T-helper 2 cell treated with Interferon-gamma antibody and Interleukin-4, amounts not matched to agents 5 μg/mL and 100 μg/mL, for 36 hours (primary cell): ENCODE results near the gene PYGM.

Experiments used
- DNase-seq: peaks from one replicate; pipeline ENCODE4 v3.0.0; 2021; ENCODE audit warnings: low spot score
- H3K27ac Mint-ChIP-seq: one replicate; pipeline ENCODE4 v1.8.0; 2021; ENCODE audit warnings: mild to moderate bottlenecking, mixed read lengths
- H3K27me3 Mint-ChIP-seq: one replicate; pipeline ENCODE4 v1.8.0; 2021; ENCODE audit warnings: low read depth, mixed read lengths
- H3K36me3 Mint-ChIP-seq: one replicate; pipeline ENCODE4 v1.8.0; 2021; ENCODE audit warnings: low read depth, mixed read lengths
- H3K4me1 Mint-ChIP-seq: one replicate; pipeline ENCODE4 v1.8.0; 2021; ENCODE audit warnings: low read depth, mixed read lengths
- H3K4me3 Mint-ChIP-seq: one replicate; pipeline ENCODE4 v1.8.0; 2022; ENCODE audit warnings: mild to moderate bottlenecking, moderate library complexity, mixed read lengths
- H3K9me3 Mint-ChIP-seq: one replicate; pipeline ENCODE4 v1.8.0; 2021; ENCODE audit warnings: mixed read lengths

The PYGM gene

GRCh38 chr11:64745521-64746328 lies 14.0 kb downstream of the PYGM start:
- Mint-ChIP-seq H3K9me3 (no peaks in the 10 kb centered on the region), H3K36me3 (peaks cover 32% of the 10 kb centered on the region), H3K4me1 (peaks cover 32% of the 10 kb centered on the region), H3K27me3 (no peaks in the 10 kb centered on the region), H3K4me3 (peak overlapping the region; percentile 94), H3K27ac (peak overlapping the region; percentile 99)
- peak; percentile 66 for DNase-seq

GRCh38 chr11:64745189-64745520 lies 14.6 kb downstream of the PYGM start:
- Mint-ChIP-seq H3K36me3 (peaks cover 34% of the 10 kb centered on the region), H3K27ac (peak overlapping the region; percentile 99), H3K4me1 (peaks cover 33% of the 10 kb centered on the region), H3K4me3 (peak overlapping the region; percentile 94), H3K27me3 (no peaks in the 10 kb centered on the region), H3K9me3 (no peaks in the 10 kb centered on the region)
- peak; percentile 72 for DNase-seq

- H3K4me3 Mint-ChIP-seq, result peak overlapping the region; percentile 94
- no peaks in the 10 kb centered on the region for H3K27me3 Mint-ChIP-seq
- H3K36me3 Mint-ChIP-seq, result peaks cover 33% of the 10 kb centered on the region
- peaks cover 31% of the 10 kb centered on the region for H3K4me1 Mint-ChIP-seq
- peak; percentile 35 for DNase-seq
- H3K9me3 Mint-ChIP-seq, result no peaks in the 10 kb centered on the region
- H3K27ac Mint-ChIP-seq, result peak overlapping the region; percentile 99
Observed at GRCh38 chr11:64744544-64745188, 15.1 kb downstream of the PYGM start.

GRCh38 chr11:64743591-64744543 lies 15.9 kb downstream of the PYGM start, which contains the start of gene RASGRP2:
TSS of gene RASGRP2 (minus strand) at chr11:64744142. CDS start at chr11:64742866, 1,276 bp downstream.
- H3K36me3 Mint-ChIP-seq, result peaks cover 39% of the 10 kb centered on the region
- peak; percentile 83 for DNase-seq
- H3K9me3 Mint-ChIP-seq, result no peaks in the 10 kb centered on the region
- peaks cover 31% of the 10 kb centered on the region for H3K4me1 Mint-ChIP-seq
- H3K27me3 Mint-ChIP-seq, result no peaks in the 10 kb centered on the region
- H3K27ac Mint-ChIP-seq, result peak within 1 kb of the TSS; percentile 93
- peak within 1 kb of the TSS; percentile 93 for H3K4me3 Mint-ChIP-seq

DNA sequence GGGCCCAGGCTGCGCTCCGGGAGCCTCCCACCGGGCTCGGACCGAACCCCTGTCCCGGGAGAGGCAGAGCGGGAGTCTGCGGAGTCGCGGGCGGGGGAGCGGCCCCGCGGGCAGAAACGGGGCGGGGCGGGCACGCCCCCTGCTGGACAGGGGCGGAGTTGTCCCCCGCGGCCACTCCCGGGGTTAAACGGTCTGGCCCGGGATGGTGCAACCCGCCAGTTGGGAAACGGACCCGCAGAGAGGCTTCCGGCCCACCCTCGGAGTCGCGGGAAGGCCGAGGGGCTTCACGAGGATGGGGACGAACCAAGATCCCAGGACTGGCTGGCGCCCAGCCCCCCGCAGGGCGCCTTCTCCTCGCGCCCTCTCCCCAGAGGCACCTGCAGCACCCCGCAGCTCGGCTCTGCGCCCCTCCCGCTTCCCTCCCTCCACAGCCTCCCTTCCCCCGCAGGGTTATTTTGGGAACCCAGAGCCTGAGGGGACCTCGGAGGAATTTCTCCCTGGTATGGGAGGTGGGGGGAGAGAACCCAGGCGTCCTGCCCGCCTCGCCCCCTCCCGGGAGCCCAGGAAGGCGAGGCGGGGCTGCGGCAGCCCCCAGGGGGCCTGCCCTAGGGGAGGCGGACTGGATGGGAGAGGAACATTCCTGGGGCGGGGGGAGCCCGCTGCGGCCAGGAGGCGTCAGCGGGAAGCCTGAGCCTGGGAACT lies 16.7 kb downstream of the PYGM start:
- Mint-ChIP-seq H3K4me3 (peak overlapping the region; percentile 93), H3K27me3 (no peaks in the 10 kb centered on the region), H3K4me1 (peaks cover 29% of the 10 kb centered on the region), H3K36me3 (peaks cover 36% of the 10 kb centered on the region), H3K27ac (no peak overlapping the region), H3K9me3 (no peaks in the 10 kb centered on the region)
- DNase-seq, result peak; percentile 77

GRCh38 chr11:64742087-64742888 lies 17.5 kb downstream of the PYGM start:
- Mint-ChIP-seq H3K4me3 (peak overlapping the region; percentile 75), H3K27ac (no peak overlapping the region), H3K9me3 (no peaks in the 10 kb centered on the region), H3K4me1 (peaks cover 28% of the 10 kb centered on the region), H3K27me3 (no peaks in the 10 kb centered on the region), H3K36me3 (peaks cover 40% of the 10 kb centered on the region)
- DNase-seq, result no peak

- no peak for DNase-seq
- Mint-ChIP-seq H3K27me3 (no peaks in the 10 kb centered on the region), H3K4me3 (peak overlapping the region; percentile 75), H3K4me1 (peaks cover 28% of the 10 kb centered on the region), H3K36me3 (peaks cover 45% of the 10 kb centered on the region), H3K9me3 (no peaks in the 10 kb centered on the region), H3K27ac (no peak overlapping the region)
Observed at GRCh38 chr11:64741375-64742086, 18.2 kb downstream of the PYGM start.

DNA sequence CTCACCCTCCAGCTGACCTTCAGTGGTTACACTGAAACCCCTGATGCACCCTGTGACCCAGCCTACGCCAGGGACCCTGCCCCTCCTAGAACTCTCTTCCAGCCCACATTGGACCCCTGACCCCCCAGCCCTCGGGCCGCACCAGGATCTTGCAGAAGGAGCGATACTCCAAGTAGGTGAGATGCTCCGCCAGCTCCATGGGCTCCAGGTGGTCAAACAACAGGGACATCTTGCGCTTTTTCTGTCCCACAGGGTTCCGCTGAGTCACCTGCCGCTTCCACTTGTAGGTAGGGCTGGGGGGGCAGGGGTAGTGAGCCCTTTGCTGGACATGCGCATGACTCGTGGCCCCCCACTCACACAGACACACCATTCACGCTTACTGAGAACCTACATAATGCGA lies 19.9 kb downstream of the PYGM start:
- no peak overlapping the region for H3K27ac Mint-ChIP-seq
- H3K36me3 Mint-ChIP-seq, result peaks cover 59% of the 10 kb centered on the region
- H3K27me3 Mint-ChIP-seq, result no peaks in the 10 kb centered on the region
- peaks cover 23% of the 10 kb centered on the region for H3K4me1 Mint-ChIP-seq
- DNase-seq, result no peak
- H3K9me3 Mint-ChIP-seq, result no peaks in the 10 kb centered on the region
- no peak overlapping the region for H3K4me3 Mint-ChIP-seq

DNA sequence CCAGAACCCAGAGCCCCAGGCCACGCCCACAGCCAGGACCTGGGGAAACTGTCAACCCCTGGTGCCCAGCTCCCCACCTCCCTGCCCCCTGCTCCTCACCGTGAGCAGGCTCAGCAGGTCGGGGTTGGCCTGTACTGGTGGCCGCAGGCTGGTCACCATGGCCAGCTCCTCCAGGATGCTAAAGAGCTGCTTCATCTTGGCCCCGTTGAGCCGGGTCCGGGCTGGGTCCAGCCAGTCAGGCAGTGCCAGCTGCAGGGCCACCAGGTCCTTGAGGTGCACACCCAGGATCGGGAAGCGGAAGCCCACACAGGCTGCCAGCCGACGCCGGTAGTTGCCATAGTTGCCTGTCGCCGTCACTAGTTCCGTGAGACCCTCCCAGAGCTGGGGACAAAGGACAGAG lies 23.1 kb downstream of the PYGM start:
- no peaks in the 10 kb centered on the region for H3K9me3 Mint-ChIP-seq
- H3K36me3 Mint-ChIP-seq, result peaks cover 66% of the 10 kb centered on the region
- peaks cover 16% of the 10 kb centered on the region for H3K4me1 Mint-ChIP-seq
- H3K27ac Mint-ChIP-seq, result no peak overlapping the region
- DNase-seq, result no peak
- no peaks in the 10 kb centered on the region for H3K27me3 Mint-ChIP-seq
- no peak overlapping the region for H3K4me3 Mint-ChIP-seq

DNA sequence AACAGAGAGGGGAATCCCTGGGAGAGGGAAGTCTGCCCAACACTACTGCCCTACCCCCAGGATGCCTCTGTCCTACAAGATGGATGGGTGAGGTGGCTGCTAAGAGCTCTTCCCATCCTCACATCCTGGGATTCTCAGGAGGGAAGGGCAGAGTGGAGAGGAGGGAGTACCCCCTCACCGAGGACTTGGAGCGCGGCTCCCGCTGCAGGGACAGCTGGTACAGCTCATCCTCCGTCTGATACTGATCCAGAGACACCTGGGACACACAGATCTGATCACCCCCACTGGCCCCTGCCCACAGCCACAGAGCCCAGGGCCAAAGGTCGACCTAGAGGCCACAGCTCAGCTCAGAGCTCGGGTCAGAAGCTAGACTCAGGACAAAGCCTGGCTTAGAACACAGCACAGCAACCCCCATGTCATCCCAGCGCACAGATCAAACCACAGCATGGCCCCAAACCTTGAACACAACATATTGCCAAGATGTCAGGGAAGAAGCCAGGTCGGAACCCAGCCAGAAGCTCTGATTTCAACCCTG lies 24.0 kb downstream of the PYGM start:
- Mint-ChIP-seq H3K4me1 (peaks cover 11% of the 10 kb centered on the region), H3K4me3 (no peak overlapping the region), H3K9me3 (no peaks in the 10 kb centered on the region), H3K27ac (no peak overlapping the region), H3K27me3 (no peaks in the 10 kb centered on the region), H3K36me3 (peaks cover 64% of the 10 kb centered on the region)
- DNase-seq, result no peak

DNA sequence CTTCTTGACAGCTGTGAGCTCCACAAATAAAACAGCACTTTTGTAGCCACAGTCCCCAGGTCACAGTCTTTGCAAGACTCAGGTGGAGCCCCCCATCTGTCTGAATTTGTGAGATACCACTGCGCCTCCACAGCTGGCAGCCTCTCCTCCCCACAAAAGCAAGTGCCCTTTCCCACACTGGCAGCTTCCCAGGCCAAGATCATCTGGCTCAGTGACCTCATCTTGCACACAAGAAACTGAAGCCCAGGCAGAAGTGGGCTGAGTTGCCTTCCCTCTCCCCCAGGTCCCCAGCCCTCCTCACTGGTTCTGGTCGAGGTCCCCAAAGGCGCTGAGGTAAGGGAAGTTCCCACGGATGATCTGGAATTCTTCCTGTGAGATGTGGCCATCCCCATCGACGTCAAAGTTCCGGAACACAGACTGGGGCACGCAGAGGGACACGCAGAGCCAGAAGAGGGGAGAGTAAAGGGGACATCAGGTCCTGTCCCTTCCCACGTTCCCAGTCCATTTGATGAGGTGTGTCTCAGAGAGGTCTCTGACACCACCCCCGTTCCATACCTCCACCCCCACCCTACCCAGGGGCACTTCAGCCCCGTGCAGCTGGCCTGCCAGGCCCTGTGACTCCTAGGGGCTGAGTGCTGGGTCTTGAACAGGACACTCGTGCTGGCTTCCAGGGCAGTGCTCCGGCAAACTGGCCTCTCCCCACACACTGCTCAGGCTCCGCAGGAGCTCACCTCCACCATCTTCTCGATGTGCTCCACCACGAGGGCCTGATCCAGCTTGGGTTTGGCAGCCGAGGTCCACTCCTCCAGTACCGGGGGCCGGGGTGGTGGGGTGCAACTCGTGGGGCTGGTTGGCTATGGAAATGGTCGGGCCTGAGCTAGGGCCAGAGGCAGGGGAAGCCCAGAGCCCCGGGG lies 24.7 kb downstream of the PYGM start:
- DNase-seq, result no peak
- no peak overlapping the region for H3K27ac Mint-ChIP-seq
- peaks cover 64% of the 10 kb centered on the region for H3K36me3 Mint-ChIP-seq

More for the DNA sequence above, 24.7 kb downstream of the PYGM start:
- Mint-ChIP-seq H3K9me3 (no peaks in the 10 kb centered on the region), H3K4me1 (peaks cover 6% of the 10 kb centered on the region), H3K4me3 (no peak overlapping the region), H3K27me3 (no peaks in the 10 kb centered on the region)
